Inferior parietal cortex (tissue), 1 donor: Measurements from ENCODE around the gene SEZ6.

Experiments used
- DNase-seq: peaks from one replicate; pipeline ENCODE4 v3.0.0-alpha.2; 2016; ENCODE audit errors: extremely low spot score

Gene SEZ6, protein sequence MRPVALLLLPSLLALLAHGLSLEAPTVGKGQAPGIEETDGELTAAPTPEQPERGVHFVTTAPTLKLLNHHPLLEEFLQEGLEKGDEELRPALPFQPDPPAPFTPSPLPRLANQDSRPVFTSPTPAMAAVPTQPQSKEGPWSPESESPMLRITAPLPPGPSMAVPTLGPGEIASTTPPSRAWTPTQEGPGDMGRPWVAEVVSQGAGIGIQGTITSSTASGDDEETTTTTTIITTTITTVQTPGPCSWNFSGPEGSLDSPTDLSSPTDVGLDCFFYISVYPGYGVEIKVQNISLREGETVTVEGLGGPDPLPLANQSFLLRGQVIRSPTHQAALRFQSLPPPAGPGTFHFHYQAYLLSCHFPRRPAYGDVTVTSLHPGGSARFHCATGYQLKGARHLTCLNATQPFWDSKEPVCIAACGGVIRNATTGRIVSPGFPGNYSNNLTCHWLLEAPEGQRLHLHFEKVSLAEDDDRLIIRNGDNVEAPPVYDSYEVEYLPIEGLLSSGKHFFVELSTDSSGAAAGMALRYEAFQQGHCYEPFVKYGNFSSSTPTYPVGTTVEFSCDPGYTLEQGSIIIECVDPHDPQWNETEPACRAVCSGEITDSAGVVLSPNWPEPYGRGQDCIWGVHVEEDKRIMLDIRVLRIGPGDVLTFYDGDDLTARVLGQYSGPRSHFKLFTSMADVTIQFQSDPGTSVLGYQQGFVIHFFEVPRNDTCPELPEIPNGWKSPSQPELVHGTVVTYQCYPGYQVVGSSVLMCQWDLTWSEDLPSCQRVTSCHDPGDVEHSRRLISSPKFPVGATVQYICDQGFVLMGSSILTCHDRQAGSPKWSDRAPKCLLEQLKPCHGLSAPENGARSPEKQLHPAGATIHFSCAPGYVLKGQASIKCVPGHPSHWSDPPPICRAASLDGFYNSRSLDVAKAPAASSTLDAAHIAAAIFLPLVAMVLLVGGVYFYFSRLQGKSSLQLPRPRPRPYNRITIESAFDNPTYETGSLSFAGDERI

DNA sequence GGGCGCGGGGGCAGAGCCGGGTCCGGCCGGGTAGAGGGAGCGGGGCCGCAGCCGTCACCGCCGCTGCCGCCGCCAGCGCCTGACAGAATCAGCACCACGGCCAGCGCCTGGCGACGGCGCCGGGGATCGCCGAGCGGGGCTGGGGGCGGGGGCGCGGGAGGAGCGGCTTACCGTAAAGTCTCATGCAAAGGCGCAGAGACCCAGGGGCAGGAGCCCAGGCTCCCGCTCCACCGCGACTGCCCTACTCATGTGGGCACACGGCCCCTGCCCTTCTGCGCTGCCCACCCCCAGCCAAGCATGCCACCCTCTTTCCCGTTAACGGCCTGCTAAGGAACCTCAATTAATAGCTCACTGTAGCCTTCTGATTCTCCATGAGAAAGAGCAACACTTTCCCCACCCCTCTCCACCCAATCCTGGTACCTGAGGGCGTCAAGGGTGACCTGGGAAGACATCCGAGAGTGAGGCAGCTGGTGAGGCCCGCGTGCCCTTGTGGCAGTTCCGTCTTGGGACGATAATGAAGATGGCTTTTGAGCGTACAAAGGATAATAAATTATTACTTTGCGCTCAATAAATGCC is at the start of gene SEZ6:
Gene SEZ6 (minus strand): TSS at position 98 of the 576 bp plus-strand sequence. CDS start 164 bp downstream, outside the sequence.
- peak; percentile 70 for DNase-seq

DNA sequence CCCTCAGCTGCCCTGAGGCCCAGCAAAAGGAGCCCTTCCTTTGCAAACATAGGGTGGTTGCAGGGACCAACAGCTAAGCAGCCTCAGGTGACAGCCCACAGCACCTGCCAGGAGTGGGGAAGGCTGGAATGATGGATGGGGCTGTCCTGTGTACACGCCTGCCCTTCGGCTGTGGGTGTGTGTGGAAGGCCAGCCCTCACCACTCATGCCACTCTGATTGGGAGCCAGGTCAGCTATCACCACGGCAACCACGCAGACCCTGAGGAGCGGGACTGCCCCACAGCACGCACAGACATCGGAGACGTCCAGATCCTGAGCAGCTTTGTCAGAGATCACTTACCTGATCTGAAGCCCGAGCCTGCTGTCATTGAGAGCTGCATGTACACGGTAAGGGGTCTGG is 49.0 kb upstream of the SEZ6 start:
- no peak for DNase-seq

- DNase-seq: no peak
These were observed 45.9 kb upstream of the SEZ6 start for GRCh38 chr17:29051731-29052130.

DNA sequence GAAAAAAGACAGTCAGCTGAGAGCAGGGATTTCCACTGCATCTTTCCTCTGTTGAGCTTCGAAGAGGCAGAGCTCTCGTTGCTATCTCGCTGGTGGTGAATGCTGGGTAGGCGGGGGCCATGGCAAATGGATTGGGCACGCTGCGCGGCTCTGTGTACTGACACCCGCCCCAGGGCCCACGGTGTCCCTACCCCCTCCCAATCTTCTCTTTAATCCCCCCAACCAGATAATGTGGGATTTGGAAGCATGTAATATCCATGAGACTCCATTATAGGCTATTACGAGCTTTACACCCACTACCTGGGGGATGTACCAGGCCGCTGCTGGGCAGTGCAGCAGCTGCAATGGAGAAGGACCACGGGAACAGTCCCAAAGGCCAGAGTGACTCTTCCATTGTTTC is 45.4 kb upstream of the SEZ6 start:
- no peak for DNase-seq

DNA sequence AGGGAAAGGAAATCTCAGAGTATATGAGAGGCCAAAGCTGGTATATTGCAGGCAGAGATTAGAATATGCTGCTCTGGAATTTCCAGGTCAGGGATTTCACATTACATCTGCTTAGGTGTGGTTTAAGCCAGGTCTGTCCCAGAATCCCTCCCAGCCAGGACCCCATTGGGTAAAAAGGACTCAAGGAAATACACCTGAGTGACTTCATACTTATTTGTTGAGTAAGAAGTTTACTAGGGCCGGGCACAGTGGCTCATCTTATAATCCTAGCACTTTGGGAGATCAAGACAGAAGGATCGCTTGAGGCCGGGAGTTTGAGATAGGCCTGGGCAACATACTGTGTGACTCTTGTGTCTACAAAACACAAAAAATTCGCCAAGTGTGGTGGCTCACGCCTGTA is 44.3 kb upstream of the SEZ6 start:
- DNase-seq: no peak

DNA sequence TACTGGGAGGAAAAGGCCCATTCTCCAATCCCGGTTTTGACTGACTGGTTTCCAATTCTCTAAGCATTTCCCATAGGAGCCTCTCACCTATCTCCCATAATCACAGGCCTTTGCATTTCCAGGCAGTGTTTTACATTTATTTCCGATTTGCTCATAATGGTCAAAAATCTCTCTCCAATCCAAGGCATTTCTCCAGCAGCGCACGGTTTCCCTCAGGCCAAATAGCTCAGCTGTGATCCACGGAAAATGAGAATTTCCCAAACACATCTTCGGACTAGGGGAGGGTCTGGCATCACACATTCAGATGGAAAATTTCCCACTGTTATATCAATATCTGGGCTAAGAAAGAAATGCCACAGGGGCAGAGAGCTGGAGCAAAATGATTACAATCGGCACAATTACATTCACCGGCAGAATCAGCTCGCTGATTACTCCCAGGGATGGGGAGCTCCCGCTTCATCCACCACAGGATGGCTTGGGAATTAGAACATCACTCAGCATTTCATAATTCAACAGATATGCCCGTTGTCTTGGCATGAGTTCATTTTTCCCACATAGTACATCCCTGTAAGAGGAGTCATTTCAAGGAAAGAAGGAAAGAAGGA is 43.8 kb upstream of the SEZ6 start:
- DNase-seq: no peak

- no peak for DNase-seq
These were observed 42.9 kb upstream of the SEZ6 start for GRCh38 chr17:29048440-29049368.

- no peak for DNase-seq
These were observed 40.6 kb upstream of the SEZ6 start for GRCh38 chr17:29046473-29046839.

- no peak for DNase-seq
These were observed 40.1 kb upstream of the SEZ6 start for GRCh38 chr17:29045734-29046472.

DNA sequence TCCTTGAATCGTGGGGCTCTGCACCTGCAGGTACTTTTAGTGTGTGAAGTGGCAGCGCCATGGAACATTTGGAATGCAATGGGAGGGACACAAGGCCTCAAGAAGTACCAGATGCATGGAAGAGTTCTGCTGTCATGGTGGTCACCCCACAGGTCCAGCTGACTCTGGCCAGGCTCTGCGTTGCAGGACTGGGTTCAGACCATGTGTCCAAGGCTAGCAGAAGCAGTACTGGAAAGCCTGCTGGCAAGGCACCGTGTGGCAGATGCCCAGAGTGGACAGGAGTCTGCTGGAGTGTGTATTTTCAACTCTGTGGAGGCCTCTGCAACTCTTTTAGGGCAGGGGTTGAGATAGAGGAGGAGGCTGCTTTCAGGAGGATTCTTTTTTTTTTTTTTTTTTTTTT is 39.2 kb upstream of the SEZ6 start:
- DNase-seq: no peak

- DNase-seq: no peak
These were observed 37.8 kb upstream of the SEZ6 start for GRCh38 chr17:29043539-29044145.

DNA sequence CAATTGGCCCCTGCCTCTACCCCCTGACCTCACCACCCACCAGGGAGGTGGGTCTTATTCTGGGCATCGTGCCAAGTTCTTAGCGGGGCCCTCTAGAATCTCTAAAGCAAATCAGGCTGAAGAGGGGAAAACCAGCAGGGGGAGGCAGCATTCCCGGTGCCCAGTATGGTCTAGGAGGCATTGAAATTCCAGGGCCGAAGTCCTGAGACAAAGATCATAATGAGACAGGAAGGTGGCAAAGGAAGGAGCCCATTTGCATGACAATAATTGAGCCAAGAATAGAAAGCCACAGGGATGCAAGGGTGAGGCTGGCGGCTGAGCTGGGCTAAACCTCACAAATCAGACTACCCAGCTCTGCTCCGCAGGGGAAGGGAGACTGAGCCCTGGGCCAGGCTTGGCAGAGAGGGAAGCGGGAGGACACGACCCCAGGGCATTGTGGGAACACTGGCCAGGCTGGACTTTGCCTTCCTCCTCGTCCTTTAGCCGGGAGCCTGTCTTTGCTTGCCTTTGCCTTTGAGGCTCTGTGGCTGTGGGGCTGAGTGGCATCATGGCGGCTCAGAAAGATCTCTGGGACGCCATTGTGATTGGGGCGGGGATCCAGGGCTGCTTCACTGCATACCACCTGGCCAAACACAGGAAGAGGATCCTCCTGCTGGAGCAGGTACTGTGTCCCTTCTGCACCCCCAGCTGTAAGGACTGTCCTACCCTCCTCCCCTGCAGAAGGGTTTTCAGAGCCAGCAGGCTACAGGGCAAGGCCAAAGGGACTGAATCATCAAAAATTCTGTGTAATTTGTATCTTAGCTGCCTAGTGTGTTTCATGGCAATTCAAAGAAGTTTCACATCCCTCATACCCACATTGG is 37.1 kb upstream of the SEZ6 start, which contains the start of gene PIPOX:
Gene PIPOX (plus strand): TSS at position 463 of the 860 bp plus-strand sequence. CDS start 85 bp downstream, at position 548.
- DNase-seq: no peak

- DNase-seq: no peak
These were observed 36.3 kb upstream of the SEZ6 start for GRCh38 chr17:29042026-29042678.

DNA sequence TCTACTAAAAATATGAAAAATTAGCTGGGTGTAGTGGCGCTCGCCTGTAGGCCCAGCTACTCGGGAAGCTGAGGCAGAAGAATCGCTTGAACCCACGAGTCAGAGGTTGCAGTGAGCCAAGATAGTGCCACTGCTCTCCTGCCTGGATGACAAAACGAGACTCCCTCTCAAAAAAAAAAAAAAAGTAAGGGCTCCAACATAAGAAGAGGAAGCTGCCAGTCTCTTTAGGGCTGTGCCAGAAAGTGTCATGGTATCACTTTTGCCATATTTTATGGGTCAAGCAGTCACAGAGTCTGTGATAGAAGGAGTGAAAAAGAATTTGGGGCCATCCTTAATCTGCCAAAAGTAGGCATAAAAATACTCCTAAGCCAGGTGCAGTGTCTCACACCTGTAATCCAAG is 35.7 kb upstream of the SEZ6 start:
- DNase-seq: no peak

- no peak for DNase-seq
These were observed 35.3 kb upstream of the SEZ6 start for GRCh38 chr17:29041091-29041490.

- no peak for DNase-seq
These were observed 34.1 kb upstream of the SEZ6 start for GRCh38 chr17:29039764-29040598.
